ENCODE results near the gene IGFBP1. TPM values are rescaled to one million over a fixed set of nuclear protein-coding genes. Genes with fewer than 3 reads are reported as not detected.

The IGFBP1 gene
- total RNA-seq, 2 donors from 2014 or later = not detected

DNA sequence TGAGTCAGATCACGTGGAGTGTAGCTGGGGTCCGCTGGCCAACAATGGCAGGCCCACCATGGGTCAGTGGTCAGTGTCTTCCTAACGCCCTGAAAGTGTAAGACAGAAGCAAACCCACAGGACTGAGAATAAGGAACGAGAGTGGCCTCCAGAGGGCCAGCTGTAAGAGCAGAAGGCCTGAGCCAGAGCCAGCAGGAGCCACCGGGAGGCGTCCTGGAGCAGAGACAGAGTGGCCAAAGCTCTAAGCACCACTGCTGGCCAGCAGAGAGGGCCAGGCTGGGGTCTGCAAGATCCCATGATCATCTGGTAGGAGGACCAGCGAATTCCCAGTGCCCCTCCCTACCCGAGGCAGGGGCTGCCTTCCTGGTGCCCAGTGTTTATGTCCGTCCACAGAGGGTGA lies 24.6 kb upstream of the IGFBP1 start:
- intact Hi-C loops (cut with DNase I) = no loop called here
- DNase-seq (ENCODE audit: low spot score) = no peak
- TF ChIP-seq POLR2AphosphoS5 (IDR thresholded peaks at IDR 0.05) (no peak), POLR2A (IDR thresholded peaks at IDR 0.05) (no peak)
- TF ChIP-seq, protein P1, sequence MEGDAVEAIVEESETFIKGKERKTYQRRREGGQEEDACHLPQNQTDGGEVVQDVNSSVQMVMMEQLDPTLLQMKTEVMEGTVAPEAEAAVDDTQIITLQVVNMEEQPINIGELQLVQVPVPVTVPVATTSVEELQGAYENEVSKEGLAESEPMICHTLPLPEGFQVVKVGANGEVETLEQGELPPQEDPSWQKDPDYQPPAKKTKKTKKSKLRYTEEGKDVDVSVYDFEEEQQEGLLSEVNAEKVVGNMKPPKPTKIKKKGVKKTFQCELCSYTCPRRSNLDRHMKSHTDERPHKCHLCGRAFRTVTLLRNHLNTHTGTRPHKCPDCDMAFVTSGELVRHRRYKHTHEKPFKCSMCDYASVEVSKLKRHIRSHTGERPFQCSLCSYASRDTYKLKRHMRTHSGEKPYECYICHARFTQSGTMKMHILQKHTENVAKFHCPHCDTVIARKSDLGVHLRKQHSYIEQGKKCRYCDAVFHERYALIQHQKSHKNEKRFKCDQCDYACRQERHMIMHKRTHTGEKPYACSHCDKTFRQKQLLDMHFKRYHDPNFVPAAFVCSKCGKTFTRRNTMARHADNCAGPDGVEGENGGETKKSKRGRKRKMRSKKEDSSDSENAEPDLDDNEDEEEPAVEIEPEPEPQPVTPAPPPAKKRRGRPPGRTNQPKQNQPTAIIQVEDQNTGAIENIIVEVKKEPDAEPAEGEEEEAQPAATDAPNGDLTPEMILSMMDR (IDR thresholded peaks at IDR 0.05) = no peak
- Histone ChIP-seq H3K27me3 (replicated peaks; ENCODE audit: insufficient read depth) (no peaks in the 10 kb centered on the region), H3K9me3 (no peaks in the 10 kb centered on the region), H3K36me3 (no peaks in the 10 kb centered on the region), H3K27ac (no peak overlapping the region), H3K4me1 (replicated peaks) (no peaks in the 10 kb centered on the region), H3K4me3 (no peak overlapping the region)
- 74% methylated on average over 6 of the region's 9 CpGs for WGBS

DNA sequence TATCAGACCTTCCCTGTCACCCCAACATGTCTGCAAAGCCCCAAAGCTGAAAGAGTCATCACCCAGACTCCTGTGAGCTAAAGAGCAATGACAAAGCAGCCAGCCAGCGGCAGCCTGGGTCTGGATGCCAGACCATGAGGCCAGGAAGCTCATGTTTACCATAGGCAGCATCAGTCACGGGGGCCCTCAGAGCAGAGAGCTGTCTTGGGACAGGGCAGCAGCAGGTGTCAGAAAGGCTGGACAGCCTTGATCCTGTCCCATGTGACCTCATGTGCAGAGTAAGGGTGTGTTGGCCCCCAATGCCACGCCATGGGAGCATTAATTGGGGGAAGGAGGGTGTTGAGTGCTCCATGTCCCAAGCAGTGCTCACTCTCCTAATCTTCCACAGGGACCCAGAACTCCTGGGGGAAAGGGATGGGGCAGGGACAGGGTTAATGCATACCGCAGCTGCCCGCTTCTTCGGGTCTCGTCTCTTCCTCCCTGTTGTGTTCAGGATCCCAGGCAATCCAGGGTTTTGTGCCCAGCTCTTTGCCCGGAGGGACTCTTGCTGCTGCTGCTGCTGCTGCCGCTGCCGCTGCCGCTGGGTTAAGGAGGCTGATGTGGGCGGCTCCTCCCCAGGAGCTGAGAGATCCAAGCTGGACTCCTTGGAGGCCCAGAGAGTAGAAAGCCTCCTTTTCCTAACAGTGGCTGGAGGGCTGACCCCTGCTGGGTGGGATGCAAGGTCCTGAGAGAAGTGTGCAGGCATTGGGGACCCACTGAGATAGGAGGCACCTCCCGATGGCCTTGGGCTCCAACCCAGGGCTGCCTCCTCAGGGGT lies 22.5 kb upstream of the IGFBP1 start:
- Histone ChIP-seq H3K27me3 (replicated peaks; ENCODE audit: insufficient read depth) (no peaks in the 10 kb centered on the region), H3K27ac (no peak overlapping the region), H3K9me3 (no peaks in the 10 kb centered on the region), H3K36me3 (no peaks in the 10 kb centered on the region), H3K4me1 (replicated peaks) (no peaks in the 10 kb centered on the region), H3K4me3 (no peak overlapping the region)
- TF ChIP-seq, protein P1 (IDR thresholded peaks at IDR 0.05) = no peak
- TF ChIP-seq POLR2AphosphoS5 (IDR thresholded peaks at IDR 0.05) = no peak
- TF ChIP-seq POLR2A (IDR thresholded peaks at IDR 0.05) = no peak
- intact Hi-C loops (cut with DNase I) = no loop called here
- whole genome bisulfite sequencing = 83% methylated on average over 12 of the region's 13 CpGs
- no peak for DNase-seq (ENCODE audit: low spot score)

DNA sequence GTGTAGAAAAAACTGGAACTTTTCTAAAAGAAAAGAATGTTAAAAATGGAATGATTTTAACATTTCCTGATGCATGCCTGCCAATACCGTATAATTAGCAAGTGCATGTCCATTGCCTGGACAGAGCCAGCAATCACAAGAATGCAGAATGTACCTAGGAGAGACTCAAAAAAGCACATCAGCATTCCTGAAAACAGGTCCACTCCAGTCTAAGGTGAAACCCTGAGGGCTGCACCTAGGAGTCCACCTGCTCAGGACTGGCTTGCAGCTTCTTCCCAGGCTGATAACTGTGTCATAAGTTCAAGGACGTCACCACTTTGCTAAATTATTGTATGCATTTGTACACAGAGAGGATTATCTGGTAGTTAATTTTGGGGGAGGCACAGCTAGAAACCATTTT lies 20.8 kb upstream of the IGFBP1 start:
- H3K4me3 ChIP-seq = no peak overlapping the region
- DNase-seq (ENCODE audit: low spot score) = no peak
- WGBS = 45% methylated on average over 2 of the region's 2 CpGs
- H3K9me3 ChIP-seq = no peaks in the 10 kb centered on the region
- H3K4me1 ChIP-seq (replicated peaks) = no peaks in the 10 kb centered on the region
- no peak overlapping the region for H3K27ac ChIP-seq
- TF ChIP-seq, protein P1 (IDR thresholded peaks at IDR 0.05) = no peak
- no peak for TF ChIP-seq POLR2A (IDR thresholded peaks at IDR 0.05)
- TF ChIP-seq POLR2AphosphoS5 (IDR thresholded peaks at IDR 0.05) = no peak
- intact Hi-C loops (cut with DNase I) = no loop called here
- no peaks in the 10 kb centered on the region for H3K27me3 ChIP-seq (replicated peaks; ENCODE audit: insufficient read depth)
- H3K36me3 ChIP-seq = no peaks in the 10 kb centered on the region

DNA sequence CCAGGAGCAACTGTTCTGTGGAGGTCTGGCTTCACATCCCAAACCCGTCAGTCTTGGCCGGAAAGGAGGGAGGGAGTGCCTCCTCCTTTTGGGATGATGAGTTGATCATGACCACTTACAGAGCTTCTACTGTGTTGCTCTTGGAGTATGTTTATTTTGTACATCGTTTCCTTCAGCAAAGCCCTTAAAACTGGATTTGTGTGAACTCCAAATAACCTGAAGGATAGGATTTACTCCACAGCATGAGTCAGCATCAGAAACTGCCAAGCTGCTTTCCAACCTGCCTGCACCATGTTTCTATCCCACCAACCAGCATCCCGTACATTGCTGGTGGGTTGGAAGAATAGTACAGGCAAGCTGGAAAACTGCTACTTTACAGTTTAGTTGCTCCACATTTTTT lies 18.9 kb upstream of the IGFBP1 start:
- Histone ChIP-seq H3K4me1 (replicated peaks) (no peaks in the 10 kb centered on the region), H3K9me3 (no peaks in the 10 kb centered on the region), H3K4me3 (no peak overlapping the region), H3K27me3 (replicated peaks; ENCODE audit: insufficient read depth) (no peaks in the 10 kb centered on the region), H3K36me3 (no peaks in the 10 kb centered on the region), H3K27ac (no peak overlapping the region)
- intact Hi-C loops (cut with DNase I) = no loop called here
- TF ChIP-seq POLR2AphosphoS5 (IDR thresholded peaks at IDR 0.05) (no peak), POLR2A (IDR thresholded peaks at IDR 0.05) (no peak)
- TF ChIP-seq, protein P1 (IDR thresholded peaks at IDR 0.05) = no peak
- DNase-seq (ENCODE audit: low spot score) = no peak
- 52% methylated on average over 4 of the region's 4 CpGs for WGBS

All from prostate gland (tissue), 2 donors.